ENCODE data around the gene SH2D7.

Gene SH2D7

GRCh38 chr15:78087951-78088772, 4.2 kb upstream of the SH2D7 start:
- no peak for TF ChIP-seq CTCF (IDR thresholded peaks at IDR 0.05; ENCODE audit: low read depth, low read length)

GRCh38 chr15:78088773-78089080, 3.6 kb upstream of the SH2D7 start:
- no peak for DNase-seq (ENCODE audit: extremely low read depth, low read depth)

More at GRCh38 chr15:78087951-78088772, 4.2 kb upstream of the SH2D7 start:
- DNase-seq (ENCODE audit: extremely low read depth, low read depth): no peak

GRCh38 chr15:78090422-78091063, 1.8 kb upstream of the SH2D7 start:
- no peak for TF ChIP-seq CTCF (IDR thresholded peaks at IDR 0.05; ENCODE audit: low read depth, low read length)
- no peak for DNase-seq (ENCODE audit: extremely low read depth, low read depth)

More at GRCh38 chr15:78088773-78089080, 3.6 kb upstream of the SH2D7 start:
- TF ChIP-seq CTCF (IDR thresholded peaks at IDR 0.05; ENCODE audit: low read depth, low read length): no peak

- DNase-seq (ENCODE audit: extremely low read depth, low read depth): peak; percentile 75
- no peak for TF ChIP-seq CTCF (IDR thresholded peaks at IDR 0.05; ENCODE audit: low read depth, low read length)
Measured at GRCh38 chr15:78093242-78094020, 1.1 kb downstream of the SH2D7 start.

- TF ChIP-seq CTCF (IDR thresholded peaks at IDR 0.05; ENCODE audit: low read depth, low read length): no peak
- DNase-seq (ENCODE audit: extremely low read depth, low read depth): no peak
Measured at GRCh38 chr15:78097667-78098066, 5.3 kb downstream of the SH2D7 start.

GRCh38 chr15:78098131-78098755, 5.9 kb downstream of the SH2D7 start:
- TF ChIP-seq CTCF (IDR thresholded peaks at IDR 0.05; ENCODE audit: low read depth, low read length): no peak
- DNase-seq (ENCODE audit: extremely low read depth, low read depth): no peak
